Esophagus muscularis mucosa (tissue), 4 donors: Measurements from ENCODE around the gene POLR2B.

Experiments used
- EP300 ChIP-seq: sonication (generic); formaldehyde crosslinking; IDR thresholded peaks from one replicate; pipeline ENCODE4 v1.6.1; 2017; ENCODE audit warnings: antibody characterized with exemption
- POLR2A ChIP-seq: fragments of 450-650 bp; IDR thresholded peaks from one replicate; pipeline ENCODE4 v1.6.1; 2017; ENCODE audit warnings: antibody characterized with exemption, moderate library complexity, mild to moderate bottlenecking, low read depth
- POLR2AphosphoS5 ChIP-seq, 2 donors: sonication (generic); formaldehyde crosslinking; IDR thresholded peaks; one replicate each; pipeline ENCODE4 v1.6.1; 2017; ENCODE audit warnings: antibody characterized with exemption in 2 of 2
- TF ChIP-seq, protein P1 (sequence below), 3 experiments: fragments of 200-600 bp in 2 of 3; fragments of 450-650 bp in 1 of 3; sonication (generic) in 2 of 3; IDR thresholded peaks; one replicate each; pipeline ENCODE4 v1.5.1; 2017 to 2019; ENCODE audit warnings: antibody characterized with exemption in 3 of 3, mild to moderate bottlenecking in 2 of 3, moderate library complexity in 1 of 3

DNA sequence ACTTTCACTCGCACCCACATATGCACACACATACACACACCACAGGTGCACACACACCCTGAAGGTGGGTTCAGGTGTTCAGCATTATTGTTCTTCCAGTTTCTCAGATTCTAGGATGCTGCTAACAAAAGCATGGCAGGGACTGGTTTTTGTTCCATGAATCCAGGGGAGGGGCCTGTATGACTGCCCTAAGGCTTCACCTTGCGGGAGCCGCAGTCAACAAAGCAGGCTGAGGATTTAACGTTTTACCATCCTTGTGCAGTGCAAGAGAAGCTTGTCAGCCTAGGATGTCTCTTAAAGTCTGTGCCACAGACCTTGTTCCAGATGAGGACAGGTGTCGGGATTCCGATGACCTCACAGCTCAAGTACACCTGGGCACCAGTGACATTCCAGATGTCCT lies 61.8 kb downstream of the POLR2B start:
- TF ChIP-seq, protein P1, sequence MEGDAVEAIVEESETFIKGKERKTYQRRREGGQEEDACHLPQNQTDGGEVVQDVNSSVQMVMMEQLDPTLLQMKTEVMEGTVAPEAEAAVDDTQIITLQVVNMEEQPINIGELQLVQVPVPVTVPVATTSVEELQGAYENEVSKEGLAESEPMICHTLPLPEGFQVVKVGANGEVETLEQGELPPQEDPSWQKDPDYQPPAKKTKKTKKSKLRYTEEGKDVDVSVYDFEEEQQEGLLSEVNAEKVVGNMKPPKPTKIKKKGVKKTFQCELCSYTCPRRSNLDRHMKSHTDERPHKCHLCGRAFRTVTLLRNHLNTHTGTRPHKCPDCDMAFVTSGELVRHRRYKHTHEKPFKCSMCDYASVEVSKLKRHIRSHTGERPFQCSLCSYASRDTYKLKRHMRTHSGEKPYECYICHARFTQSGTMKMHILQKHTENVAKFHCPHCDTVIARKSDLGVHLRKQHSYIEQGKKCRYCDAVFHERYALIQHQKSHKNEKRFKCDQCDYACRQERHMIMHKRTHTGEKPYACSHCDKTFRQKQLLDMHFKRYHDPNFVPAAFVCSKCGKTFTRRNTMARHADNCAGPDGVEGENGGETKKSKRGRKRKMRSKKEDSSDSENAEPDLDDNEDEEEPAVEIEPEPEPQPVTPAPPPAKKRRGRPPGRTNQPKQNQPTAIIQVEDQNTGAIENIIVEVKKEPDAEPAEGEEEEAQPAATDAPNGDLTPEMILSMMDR (IDR thresholded peaks at IDR 0.05), result no peak
- TF ChIP-seq POLR2A (no peak), EP300 (no peak), POLR2AphosphoS5 (IDR thresholded peaks at IDR 0.05) (no peak)
